Gastrocnemius medialis (tissue), 4 donors: Measurements from ENCODE around the gene DENND2C. TPM values are rescaled to one million over a fixed set of nuclear protein-coding genes. Genes with fewer than 3 reads are reported as not detected.

Experiments used
- ATAC-seq, 2 donors: fragments of 150-250 bp; one replicate each; pipeline ENCODE4 v1.9.1; 2016
- DNase-seq, 2 donors: peaks; one replicate each; pipeline ENCODE4 v3.0.0-alpha.2; 2019
- H3K27ac ChIP-seq, 4 donors: fragments of 200-600 bp; sonication (generic); 1 replicate in 1 of 4; 2 replicates in 3 of 4; pipeline ENCODE4 v1.5.1; 2016 to 2018; ENCODE audit warnings: mild to moderate bottlenecking in 2 of 4, moderate library complexity in 1 of 4
- H3K27me3 ChIP-seq, 3 donors: fragments of 200-600 bp; sonication (generic) in 2 of 3; 1 replicate in 1 of 3; 2 replicates in 2 of 3; pipeline versions ENCODE4 v1.5.1 to v1.6.0; 2016 to 2019; ENCODE audit warnings: mild to moderate bottlenecking in 1 of 3, moderate library complexity in 1 of 3
- H3K36me3 ChIP-seq, 2 donors: fragments of 200-600 bp; sonication (generic) in 1 of 2; one replicate each; pipeline ENCODE4 v1.5.1; 2017 to 2018
- H3K4me1 ChIP-seq, 2 donors: fragments of 200-600 bp; sonication (generic) in 1 of 2; one replicate each; pipeline ENCODE4 v1.5.1; 2016 to 2017; ENCODE audit warnings: mild to moderate bottlenecking in 2 of 2
- H3K4me3 ChIP-seq, 4 donors: fragments of 200-600 bp; sonication (generic) in 3 of 4; 1 replicate in 1 of 4; 2 replicates in 3 of 4; pipeline ENCODE4 v1.5.1; 2016 to 2019; ENCODE audit warnings: mild to moderate bottlenecking in 2 of 4
- H3K9me3 ChIP-seq, 3 donors: fragments of 200-600 bp; sonication (generic) in 2 of 3; 1 replicate in 1 of 3; 2 replicates in 2 of 3; pipeline ENCODE4 v1.5.1; 2016 to 2019
- POLR2A ChIP-seq, 2 donors: fragments of 450-650 bp; IDR thresholded peaks; one replicate each; pipeline ENCODE4 v1.6.1; 2017; ENCODE audit warnings: antibody characterized with exemption in 2 of 2, mild to moderate bottlenecking in 2 of 2, moderate library complexity in 2 of 2
- in situ Hi-C, 4 donors: fragments of 200-750 bp; cut with MboI; loops; one replicate each; pipeline versions ENCODE4 v1.15.0 to v1.8.0; 2017; ENCODE audit warnings: low sequenced_read_pairs in 4 of 4
- intact Hi-C: fragments of 100-400 bp; cut with DNase I; formaldehyde crosslinking; loops from one replicate; pipeline ENCODE4 v1.15.1; 2023; ENCODE audit warnings: low total_unique reads
- total RNA-seq, 4 donors: library from RNA; depleted of rRNA; stranded (reverse); fragments of >200 nt; gene quantifications; one replicate each; pipeline versions ENCODE4 v1.1.0 to v1.2.3, GENCODE V29; 2016
- TF ChIP-seq, protein P1 (sequence below), 5 experiments: fragments of 450-650 bp in 3 of 5; fragments of 200-600 bp in 2 of 5; sonication (generic) in 2 of 5; IDR thresholded peaks in 4 of 5; conservative IDR thresholded peaks in 1 of 5; 1 replicate in 4 of 5; 2 replicates in 1 of 5; pipeline ENCODE4 v1.5.1; 2016 to 2019; ENCODE audit warnings: antibody characterized with exemption in 5 of 5, mild to moderate bottlenecking in 3 of 5, moderate library complexity in 3 of 5

DENND2C gene, protein sequence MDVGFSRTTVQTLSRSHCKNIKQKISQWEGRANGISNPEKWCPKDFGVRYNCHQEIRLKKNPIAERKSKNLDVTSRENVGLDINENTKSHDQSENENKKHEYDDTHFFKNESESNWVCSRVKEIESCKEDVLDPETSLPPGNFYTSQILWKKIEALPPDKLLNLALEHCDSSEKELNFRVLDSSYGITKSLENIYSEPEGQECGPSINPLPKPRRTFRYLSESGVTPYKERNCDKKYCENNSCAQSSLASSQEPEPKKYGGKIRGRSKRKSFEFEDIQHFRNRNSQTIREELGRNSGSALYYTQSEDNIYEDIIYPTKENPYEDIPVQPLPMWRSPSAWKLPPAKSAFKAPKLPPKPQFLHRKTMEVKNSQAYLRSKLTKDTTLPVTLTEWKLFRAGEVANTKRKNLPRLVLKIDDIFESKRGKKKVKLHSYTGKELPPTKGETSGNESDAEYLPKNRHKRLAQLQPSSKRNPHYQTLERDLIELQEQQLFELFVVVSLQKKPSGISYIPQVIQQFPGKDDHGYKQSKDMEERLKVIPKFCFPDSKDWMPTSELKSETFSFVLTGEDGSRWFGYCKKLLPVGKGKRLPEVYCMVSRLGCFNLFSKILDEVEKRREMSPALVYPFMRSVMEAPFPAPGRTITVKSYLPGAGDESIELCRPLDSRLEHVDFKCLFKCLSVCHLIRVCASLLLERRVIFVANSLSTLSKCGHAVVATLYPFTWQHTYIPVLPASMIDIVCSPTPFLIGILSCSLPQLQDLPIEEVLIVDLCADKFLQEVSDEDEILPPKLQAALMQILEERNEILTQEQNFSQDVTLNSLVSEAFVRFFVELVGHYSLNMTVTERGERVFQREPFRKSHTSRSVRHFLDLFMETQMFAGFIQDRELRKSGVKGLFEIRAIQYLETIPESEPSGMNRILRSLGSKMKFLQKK
- total RNA-seq, result 10 to 100 TPM in 3 of 4 donors, 1 to 10 TPM in 1; 4.7 to 20.7 (median 17.4) TPM

DNA sequence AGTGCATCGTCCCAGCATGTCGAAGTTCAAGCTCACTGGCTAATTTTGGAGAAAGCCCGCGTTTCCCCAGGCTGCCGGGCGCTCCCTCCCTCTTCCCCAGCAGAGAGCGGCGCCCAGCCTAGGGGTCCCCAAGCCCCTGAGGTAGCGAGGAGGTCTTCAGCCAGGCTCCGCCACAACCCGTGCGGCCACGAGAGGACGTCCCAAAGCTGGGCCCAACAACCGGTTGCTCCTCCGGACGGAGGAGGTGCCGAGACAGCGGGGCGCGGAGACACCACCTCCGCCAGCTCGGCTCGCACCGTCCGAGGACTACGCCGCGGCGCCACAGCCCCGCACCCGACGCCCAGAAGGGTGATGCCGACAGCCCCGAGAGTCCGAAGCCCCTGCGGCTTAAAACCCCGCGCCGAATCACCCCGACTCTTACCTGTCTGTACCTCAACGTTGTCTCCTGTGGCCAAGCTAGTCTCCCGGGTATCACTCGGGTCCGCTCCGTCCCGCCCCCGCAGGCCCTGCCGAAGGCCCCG lies at the start of gene DENND2C:
Gene DENND2C (minus strand): TSS at position 488 of the 521 bp plus-strand sequence. CDS start 44,065 bp downstream, outside the sequence.
- Histone ChIP-seq H3K4me1 (peaks cover 15 to 38% of the 10 kb centered on the region in 2 donors), H3K27me3 (no peaks in the 10 kb centered on the region)
- TF ChIP-seq POLR2A (IDR thresholded peaks at IDR 0.05), result peak in 1 of 2 donors; percentile 86
- TF ChIP-seq, protein P1, sequence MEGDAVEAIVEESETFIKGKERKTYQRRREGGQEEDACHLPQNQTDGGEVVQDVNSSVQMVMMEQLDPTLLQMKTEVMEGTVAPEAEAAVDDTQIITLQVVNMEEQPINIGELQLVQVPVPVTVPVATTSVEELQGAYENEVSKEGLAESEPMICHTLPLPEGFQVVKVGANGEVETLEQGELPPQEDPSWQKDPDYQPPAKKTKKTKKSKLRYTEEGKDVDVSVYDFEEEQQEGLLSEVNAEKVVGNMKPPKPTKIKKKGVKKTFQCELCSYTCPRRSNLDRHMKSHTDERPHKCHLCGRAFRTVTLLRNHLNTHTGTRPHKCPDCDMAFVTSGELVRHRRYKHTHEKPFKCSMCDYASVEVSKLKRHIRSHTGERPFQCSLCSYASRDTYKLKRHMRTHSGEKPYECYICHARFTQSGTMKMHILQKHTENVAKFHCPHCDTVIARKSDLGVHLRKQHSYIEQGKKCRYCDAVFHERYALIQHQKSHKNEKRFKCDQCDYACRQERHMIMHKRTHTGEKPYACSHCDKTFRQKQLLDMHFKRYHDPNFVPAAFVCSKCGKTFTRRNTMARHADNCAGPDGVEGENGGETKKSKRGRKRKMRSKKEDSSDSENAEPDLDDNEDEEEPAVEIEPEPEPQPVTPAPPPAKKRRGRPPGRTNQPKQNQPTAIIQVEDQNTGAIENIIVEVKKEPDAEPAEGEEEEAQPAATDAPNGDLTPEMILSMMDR (IDR thresholded peaks at IDR 0.05 in 4 of 5, conservative IDR thresholded peaks at IDR 0.05 in 1 of 5), result peak in 2 of 5 experiments; percentile 4 to 8

DNA sequence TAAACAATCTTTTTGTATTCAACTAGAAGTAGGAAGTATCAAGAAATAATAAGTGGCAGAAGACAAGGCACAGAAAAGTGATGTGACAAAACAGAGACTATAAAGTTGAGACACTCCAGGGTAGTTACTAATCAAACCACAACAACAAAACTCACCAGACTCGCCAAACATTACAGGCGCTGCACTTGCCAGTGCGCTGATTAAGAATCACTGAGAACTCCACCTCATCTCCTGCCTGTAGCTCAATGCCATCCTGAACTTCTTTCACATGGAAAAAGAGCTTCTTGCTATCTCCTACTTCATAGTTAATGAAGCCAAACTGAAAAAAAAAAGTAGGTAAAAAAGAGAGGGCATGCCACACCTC lies 49.6 kb upstream of the DENND2C start:
- Histone ChIP-seq H3K36me3 (peaks cover 0 to 76% of the 10 kb centered on the region in 2 donors), H3K4me1 (peaks cover 50 to 61% of the 10 kb centered on the region in 2 donors), H3K27ac (peak overlapping the region; percentile 31 to 88 (median 72)), H3K4me3 (no peak overlapping the region), H3K27me3 (no peaks in the 10 kb centered on the region), H3K9me3 (no peaks in the 10 kb centered on the region)
- no peak for DNase-seq
- TF ChIP-seq POLR2A (IDR thresholded peaks at IDR 0.05), result no peak
- TF ChIP-seq, protein P1 (IDR thresholded peaks at IDR 0.05 in 4 of 5, conservative IDR thresholded peaks at IDR 0.05 in 1 of 5), result no peak
- ATAC-seq, result no peak
- in situ Hi-C loops, result no loop called here
- intact Hi-C loops, result no loop called here

More for the DNA sequence above, at the start of gene DENND2C:
- H3K4me3 ChIP-seq, result peak within 1 kb of the TSS; percentile 65 to 93 (median 91)
- intact Hi-C loops, result loop anchor here (1.0 to 10.0 kb wide), 6 partner anchors 87 to 1085 kb away; partner anchors contain the start of genes AP4B1, BCAS2, CSDE1 and TRIM33
- DNase-seq, result peak in 1 of 2 donors; percentile 16
- H3K9me3 ChIP-seq, result no peaks in the 10 kb centered on the region
- peaks cover 0 to 24% of the 10 kb centered on the region in 2 donors for H3K36me3 ChIP-seq
- H3K27ac ChIP-seq, result peak within 1 kb of the TSS; percentile 89 to 100 (median 96)
- peak; percentile 23 to 43 for ATAC-seq
- in situ Hi-C loops, result loop anchor here in 1 of 4 donors (10.0 kb wide), 1 partner anchor 75 kb away; no protein-coding TSS in a partner anchor

DNA sequence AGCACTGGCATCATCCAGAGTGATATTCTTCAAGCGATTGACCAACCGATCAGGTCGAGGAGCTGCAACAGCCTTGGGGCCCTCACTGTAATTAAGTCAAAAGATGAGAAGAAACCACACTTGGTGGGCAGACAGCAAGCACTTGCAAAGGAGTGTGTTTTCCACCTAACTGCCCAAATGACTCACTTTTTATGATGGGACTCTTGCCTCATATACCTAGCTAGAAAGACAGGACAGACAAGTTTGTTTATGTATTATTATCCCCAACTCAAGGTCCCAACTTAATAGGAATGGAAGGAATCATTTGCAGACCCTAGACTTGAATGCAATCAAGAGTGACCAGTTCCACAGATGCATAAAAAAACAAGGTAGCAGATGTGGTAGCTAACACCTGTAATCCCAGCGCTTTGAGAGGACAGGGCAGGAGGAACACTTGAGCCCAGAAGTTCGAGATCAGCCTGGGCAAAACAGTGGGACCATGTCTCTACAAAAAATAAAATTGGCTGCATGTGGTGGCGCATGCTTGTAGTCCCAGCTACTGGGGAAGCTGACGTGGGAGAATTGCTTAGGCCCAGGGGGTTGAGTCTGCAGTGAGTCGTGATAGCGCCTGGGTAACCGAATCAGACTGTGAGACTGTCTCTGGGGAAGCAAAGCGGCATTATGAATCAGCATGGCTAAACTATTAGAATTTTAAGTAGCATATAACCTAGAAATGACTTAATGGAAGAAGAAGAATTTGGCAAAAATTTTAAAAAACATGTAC lies 49.0 kb upstream of the DENND2C start:
- H3K27me3 ChIP-seq, result no peaks in the 10 kb centered on the region
- no peaks in the 10 kb centered on the region for H3K9me3 ChIP-seq
- DNase-seq (no peak), ATAC-seq (no peak)
- peaks cover 45 to 59% of the 10 kb centered on the region in 2 donors for H3K4me1 ChIP-seq
- in situ Hi-C loops (no loop called here), intact Hi-C loops (no loop called here)
- TF ChIP-seq, protein P1 (IDR thresholded peaks at IDR 0.05 in 4 of 5, conservative IDR thresholded peaks at IDR 0.05 in 1 of 5), result no peak
- TF ChIP-seq POLR2A (IDR thresholded peaks at IDR 0.05), result no peak
- H3K36me3 ChIP-seq, result peaks cover 0 to 75% of the 10 kb centered on the region in 2 donors
- H3K27ac ChIP-seq, result peak overlapping the region; percentile 31 to 88 (median 72)
- no peak overlapping the region for H3K4me3 ChIP-seq
